HEK293 (cell line): Measurements from ENCODE around the gene HGS.

Experiments
- CTCF ChIP-seq: fragments of 450-650 bp; formaldehyde crosslinking; IDR thresholded peaks from 2 replicates; pipeline ENCODE4 v1.5.1; 2016; ENCODE audit warnings: missing biosample characterization, missing genetic modification characterization
- FEZF1 ChIP-seq: fragments of 450-650 bp; formaldehyde crosslinking; IDR thresholded peaks from 2 replicates; pipeline ENCODE4 v1.5.1; 2016; ENCODE audit warnings: missing biosample characterization, missing genetic modification characterization
- GLIS2 ChIP-seq: fragments of 450-650 bp; formaldehyde crosslinking; IDR thresholded peaks from 2 replicates; pipeline ENCODE4 v1.5.1; 2016; ENCODE audit warnings: missing biosample characterization, missing genetic modification characterization
- PRDM1 ChIP-seq: fragments of 450-650 bp; formaldehyde crosslinking; IDR thresholded peaks from 2 replicates; pipeline ENCODE4; 2016; ENCODE audit warnings: missing biosample characterization, missing genetic modification characterization
- PRDM10 ChIP-seq: fragments of 450-650 bp; formaldehyde crosslinking; IDR thresholded peaks from 2 replicates; pipeline ENCODE4 v1.5.1; 2016; ENCODE audit warnings: missing biosample characterization, missing genetic modification characterization
- ZNF157 ChIP-seq: fragments of 450-650 bp; formaldehyde crosslinking; IDR thresholded peaks from 2 replicates; pipeline ENCODE4 v1.5.1; 2016; ENCODE audit warnings: missing biosample characterization, missing genetic modification characterization
- ZNF266 ChIP-seq: fragments of 450-650 bp; formaldehyde crosslinking; IDR thresholded peaks from 2 replicates; pipeline ENCODE4 v1.5.1; 2016; ENCODE audit warnings: missing biosample characterization, missing genetic modification characterization, low read depth
- ZNF350 ChIP-seq: fragments of 450-650 bp; formaldehyde crosslinking; IDR thresholded peaks from 2 replicates; pipeline ENCODE4 v1.5.0; 2017; ENCODE audit warnings: missing biosample characterization, mild to moderate bottlenecking, missing genetic modification characterization
- ZNF423 ChIP-seq: fragments of 450-650 bp; formaldehyde crosslinking; IDR thresholded peaks from 2 replicates; pipeline ENCODE4 v1.5.1; 2016; ENCODE audit warnings: missing biosample characterization, missing genetic modification characterization
- ZNF677 ChIP-seq: fragments of 450-650 bp; IDR thresholded peaks from 2 replicates; pipeline ENCODE4 v1.5.0; 2018; ENCODE audit warnings: missing biosample characterization, mild to moderate bottlenecking, missing genetic modification characterization, moderate library complexity
- TF ChIP-seq, protein P1 (sequence below): sonication (generic); formaldehyde crosslinking; IDR thresholded peaks from 2 replicates; pipeline ENCODE4 v1.8.1; 2022; ENCODE audit warnings: mild to moderate bottlenecking, moderate library complexity, missing genetic modification reagents
- TF ChIP-seq, protein P2 (sequence below): fragments of 450-650 bp; formaldehyde crosslinking; IDR thresholded peaks from 2 replicates; pipeline ENCODE4 v1.5.1; 2016; ENCODE audit warnings: missing biosample characterization, missing genetic modification characterization
- TF ChIP-seq, protein P3 (sequence below): fragments of 450-650 bp; IDR thresholded peaks from 2 replicates; pipeline ENCODE4 v1.5.1; 2018; ENCODE audit warnings: missing biosample characterization, missing genetic modification characterization
- TF ChIP-seq, protein P4 (sequence below): fragments of 450-650 bp; formaldehyde crosslinking; IDR thresholded peaks from 2 replicates; pipeline ENCODE4 v1.5.1; 2016; ENCODE audit warnings: missing biosample characterization, missing genetic modification characterization

- TF ChIP-seq ZNF423 (tag by site-specific recombination) (no peak), ZNF266 (tag by site-specific recombination) (no peak), ZNF350 (tag by site-specific recombination) (no peak), CTCF (tag by site-specific recombination) (no peak), GLIS2 (tag by site-specific recombination) (no peak), PRDM1 (tag by site-specific recombination) (no peak), FEZF1 (tag by site-specific recombination) (no peak), ZNF157 (tag by site-specific recombination) (no peak), PRDM10 (tag by site-specific recombination) (no peak), ZNF677 (tag by site-specific recombination) (no peak)
- TF ChIP-seq, protein P1, sequence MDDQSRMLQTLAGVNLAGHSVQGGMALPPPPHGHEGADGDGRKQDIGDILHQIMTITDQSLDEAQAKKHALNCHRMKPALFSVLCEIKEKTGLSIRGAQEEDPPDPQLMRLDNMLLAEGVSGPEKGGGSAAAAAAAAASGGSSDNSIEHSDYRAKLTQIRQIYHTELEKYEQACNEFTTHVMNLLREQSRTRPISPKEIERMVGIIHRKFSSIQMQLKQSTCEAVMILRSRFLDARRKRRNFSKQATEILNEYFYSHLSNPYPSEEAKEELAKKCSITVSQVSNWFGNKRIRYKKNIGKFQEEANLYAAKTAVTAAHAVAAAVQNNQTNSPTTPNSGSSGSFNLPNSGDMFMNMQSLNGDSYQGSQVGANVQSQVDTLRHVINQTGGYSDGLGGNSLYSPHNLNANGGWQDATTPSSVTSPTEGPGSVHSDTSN (CRISPR knock-in tag): no peak
- TF ChIP-seq, protein P2, sequence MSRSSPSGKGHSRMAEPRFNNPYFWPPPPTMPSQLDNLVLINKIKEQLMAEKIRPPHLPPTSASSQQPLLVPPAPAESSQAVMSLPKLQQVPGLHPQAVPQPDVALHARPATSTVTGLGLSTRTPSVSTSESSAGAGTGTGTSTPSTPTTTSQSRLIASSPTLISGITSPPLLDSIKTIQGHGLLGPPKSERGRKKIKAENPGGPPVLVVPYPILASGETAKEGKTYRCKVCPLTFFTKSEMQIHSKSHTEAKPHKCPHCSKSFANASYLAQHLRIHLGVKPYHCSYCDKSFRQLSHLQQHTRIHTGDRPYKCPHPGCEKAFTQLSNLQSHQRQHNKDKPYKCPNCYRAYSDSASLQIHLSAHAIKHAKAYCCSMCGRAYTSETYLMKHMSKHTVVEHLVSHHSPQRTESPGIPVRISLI (tag by site-specific recombination): no peak
- TF ChIP-seq, protein P3, sequence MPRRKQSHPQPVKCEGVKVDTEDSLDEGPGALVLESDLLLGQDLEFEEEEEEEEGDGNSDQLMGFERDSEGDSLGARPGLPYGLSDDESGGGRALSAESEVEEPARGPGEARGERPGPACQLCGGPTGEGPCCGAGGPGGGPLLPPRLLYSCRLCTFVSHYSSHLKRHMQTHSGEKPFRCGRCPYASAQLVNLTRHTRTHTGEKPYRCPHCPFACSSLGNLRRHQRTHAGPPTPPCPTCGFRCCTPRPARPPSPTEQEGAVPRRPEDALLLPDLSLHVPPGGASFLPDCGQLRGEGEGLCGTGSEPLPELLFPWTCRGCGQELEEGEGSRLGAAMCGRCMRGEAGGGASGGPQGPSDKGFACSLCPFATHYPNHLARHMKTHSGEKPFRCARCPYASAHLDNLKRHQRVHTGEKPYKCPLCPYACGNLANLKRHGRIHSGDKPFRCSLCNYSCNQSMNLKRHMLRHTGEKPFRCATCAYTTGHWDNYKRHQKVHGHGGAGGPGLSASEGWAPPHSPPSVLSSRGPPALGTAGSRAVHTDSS (tag by site-specific recombination): no peak
- TF ChIP-seq, protein P4, sequence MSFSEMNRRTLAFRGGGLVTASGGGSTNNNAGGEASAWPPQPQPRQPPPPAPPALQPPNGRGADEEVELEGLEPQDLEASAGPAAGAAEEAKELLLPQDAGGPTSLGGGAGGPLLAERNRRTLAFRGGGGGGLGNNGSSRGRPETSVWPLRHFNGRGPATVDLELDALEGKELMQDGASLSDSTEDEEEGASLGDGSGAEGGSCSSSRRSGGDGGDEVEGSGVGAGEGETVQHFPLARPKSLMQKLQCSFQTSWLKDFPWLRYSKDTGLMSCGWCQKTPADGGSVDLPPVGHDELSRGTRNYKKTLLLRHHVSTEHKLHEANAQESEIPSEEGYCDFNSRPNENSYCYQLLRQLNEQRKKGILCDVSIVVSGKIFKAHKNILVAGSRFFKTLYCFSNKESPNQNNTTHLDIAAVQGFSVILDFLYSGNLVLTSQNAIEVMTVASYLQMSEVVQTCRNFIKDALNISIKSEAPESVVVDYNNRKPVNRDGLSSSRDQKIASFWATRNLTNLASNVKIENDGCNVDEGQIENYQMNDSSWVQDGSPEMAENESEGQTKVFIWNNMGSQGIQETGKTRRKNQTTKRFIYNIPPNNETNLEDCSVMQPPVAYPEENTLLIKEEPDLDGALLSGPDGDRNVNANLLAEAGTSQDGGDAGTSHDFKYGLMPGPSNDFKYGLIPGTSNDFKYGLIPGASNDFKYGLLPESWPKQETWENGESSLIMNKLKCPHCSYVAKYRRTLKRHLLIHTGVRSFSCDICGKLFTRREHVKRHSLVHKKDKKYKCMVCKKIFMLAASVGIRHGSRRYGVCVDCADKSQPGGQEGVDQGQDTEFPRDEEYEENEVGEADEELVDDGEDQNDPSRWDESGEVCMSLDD: no peak
These were observed 4.8 kb downstream of the HGS start for GRCh38 chr17:81688616-81689015.
